HG03354 (cell line): ENCODE measurements around the gene RAB20.

ENCODE experiments used
- ATAC-seq: cut with Tn5 transposase; IDR thresholded peaks from one replicate; pipeline ENCODE4 v1.9.1; 2021; ENCODE audit warnings: mild to moderate bottlenecking; ENCODE audit not compliant: unreplicated experiment, poor library complexity, severe bottlenecking

RAB20 gene

DNA sequence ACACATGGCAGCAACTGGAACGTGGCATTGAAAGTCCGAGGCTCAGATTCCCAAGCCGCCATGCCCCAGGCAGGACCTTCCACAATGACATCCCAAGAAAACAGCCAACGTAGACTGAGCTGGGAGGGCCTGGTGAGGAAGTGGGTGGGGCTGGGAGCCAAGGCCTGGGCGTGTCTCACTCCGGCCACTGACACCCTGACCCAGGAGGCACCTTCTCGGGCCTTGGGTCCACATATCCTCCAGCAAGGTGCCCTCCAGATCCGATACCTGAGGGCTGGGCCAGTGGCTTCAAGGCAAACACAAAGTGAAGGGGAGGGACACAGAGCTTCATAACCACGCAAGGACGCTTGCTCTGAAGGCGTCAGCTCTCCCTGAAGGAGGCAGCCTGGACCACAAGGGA lies 43.0 kb downstream of the RAB20 start:
- ATAC-seq = no peak

DNA sequence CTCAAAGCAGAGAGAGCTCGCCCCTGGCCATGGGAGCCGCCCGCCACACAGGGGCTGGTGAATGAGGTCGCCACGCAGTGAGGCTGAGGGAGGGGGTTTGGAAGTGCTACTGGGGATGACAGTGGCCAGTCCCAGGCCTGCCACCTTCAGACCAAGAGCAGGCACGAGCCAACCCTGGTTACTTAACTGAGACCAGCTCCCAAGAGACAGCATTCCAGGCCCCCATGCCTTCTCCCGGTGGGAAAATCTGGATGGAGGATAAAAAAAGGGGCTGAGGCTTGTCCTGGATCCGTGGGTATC lies 43.3 kb downstream of the RAB20 start:
- no peak for ATAC-seq

DNA sequence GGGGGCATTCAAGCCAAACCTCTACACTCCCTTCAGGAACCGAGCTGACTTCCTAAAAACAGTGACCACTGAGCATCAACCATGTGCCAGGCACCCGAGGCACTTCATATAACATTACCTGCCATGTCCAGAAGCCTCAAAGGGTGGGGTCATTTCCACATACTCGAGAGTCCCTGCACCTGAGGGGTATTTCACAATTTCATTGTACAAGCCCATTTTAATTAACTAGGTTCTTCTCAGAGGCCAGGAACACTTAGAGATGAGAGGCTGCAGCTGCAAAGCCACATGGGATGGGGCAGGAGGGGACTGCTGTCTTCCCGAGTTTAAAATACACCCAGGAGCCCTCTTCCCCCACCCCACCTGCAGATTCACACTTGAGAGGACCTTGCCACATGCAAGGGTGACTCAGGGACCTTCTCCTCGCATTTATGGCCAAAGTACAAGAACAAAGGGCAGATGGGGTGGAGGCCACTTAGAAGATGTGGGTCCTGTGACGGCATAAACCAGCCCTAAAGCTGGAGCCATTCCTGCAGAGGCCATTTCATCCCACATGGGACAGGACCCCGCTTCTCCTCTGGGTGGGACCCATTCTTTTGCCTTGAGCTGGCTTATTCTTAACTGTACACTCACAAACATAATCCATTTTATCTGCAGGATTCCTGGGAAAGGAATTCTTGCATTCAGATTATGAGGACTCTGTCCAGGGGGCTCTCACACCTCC lies 43.9 kb downstream of the RAB20 start:
- ATAC-seq = no peak

DNA sequence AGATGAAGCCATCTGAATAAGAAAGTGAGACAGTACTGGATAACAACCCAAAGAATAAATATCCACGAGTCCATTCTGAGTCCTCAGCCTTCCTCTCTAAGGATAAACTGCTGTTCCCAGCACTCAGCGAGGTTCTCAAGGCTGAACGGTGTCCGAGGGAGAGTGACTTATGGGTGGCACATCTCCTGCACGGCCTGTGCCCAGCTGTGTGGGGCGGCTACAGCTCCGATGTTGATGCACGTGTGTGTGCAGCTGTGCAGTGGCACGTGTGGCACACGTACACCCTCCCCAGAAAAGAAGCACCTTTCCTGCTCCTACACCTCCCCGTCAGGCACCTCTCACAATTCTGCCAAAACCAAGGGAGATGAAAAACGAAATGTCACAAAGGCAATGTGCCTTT lies 45.0 kb downstream of the RAB20 start:
- ATAC-seq = no peak

DNA sequence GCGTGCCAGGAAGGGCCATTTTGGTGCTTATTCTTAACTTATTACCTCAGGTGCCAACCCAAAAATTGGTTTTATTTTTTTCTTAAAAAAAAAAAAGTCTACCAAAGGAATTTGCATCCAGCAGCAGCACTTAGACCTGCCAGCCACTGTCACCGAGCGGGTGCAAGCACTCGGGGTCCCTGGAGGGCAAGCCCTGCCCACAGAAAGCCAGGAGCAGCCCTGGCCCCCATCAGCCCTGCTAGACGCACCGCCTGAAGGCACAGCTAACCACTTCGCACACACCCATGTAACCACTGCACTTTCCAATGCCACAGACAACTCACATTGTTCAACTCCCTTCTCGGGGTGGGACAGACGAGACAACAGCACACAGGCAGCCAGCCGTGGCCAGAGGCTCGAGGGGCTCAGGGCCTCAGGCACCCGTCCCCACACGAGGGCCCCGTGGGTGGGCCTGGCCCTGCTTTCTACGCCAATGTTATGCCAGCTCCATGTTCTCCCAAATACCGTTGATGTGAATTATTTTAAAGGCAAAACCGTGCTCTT lies 49.3 kb downstream of the RAB20 start:
- ATAC-seq = no peak

DNA sequence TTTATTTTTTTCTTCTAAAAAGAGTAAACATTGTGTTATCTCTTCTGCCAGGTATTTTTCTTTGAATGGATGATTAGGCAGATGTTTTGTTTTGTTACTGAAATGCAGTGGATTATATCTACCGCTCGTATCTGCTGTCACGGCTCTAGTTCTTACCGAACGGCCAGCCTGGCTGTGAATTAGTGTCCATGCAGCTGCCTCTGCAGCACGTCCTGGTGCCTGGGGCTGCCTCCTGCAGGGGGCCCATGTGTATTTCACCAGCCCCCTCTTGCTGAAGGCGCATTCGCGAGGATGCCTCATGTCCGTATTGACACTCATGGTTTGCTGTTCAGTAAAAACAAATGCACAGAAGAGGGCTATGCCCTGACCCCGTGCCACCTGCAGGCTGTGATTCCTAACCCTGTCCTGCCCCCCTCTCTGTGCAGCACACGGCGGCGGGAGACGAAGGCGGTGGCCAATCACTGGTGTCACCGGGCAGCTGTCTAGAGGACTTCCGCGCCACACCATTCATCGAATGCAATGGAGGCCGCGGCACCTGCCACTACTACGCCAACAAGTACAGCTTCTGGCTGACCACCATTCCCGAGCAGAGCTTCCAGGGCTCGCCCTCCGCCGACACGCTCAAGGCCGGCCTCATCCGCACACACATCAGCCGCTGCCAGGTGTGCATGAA lies 49.9 kb downstream of the RAB20 start:
- no peak for ATAC-seq

DNA sequence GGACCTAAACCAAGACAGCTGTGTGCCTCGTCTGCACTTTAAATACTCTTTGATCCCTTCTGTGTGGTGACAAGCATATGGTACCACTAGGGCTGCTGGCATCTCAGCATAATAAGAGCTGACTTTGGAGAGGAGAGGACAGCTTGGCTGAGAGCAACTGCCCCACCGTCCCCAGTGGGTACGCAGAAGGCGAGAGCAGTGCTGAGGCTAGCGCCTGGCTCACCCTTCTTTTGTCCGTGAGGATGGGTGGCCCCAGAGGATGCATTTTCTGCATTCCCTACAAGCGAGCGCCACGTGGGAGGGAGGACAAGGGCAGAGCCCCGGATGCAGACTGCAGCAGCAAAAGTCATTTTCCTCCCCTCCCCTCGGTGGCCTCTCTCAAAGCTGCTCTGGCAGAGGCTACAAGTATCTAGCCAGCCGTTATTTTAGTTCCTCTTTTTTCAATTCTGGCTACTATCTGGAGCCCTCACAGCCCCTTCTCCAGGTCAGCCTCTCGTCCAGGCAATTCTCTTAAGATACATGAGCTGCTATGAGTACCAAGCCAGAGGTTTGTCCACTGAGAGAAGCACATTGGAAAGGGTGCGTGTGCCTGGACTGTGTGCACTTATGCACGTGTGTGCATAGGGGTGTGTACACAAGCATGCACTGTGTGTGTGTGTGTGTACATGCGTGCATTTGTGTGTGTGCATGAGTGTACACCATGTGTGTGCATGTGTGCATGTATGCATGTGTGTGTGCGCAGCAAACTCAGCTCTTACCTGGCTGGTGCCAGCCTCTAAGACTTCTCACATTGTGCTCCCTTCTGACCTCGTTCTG lies 51.3 kb downstream of the RAB20 start:
- ATAC-seq = peak; percentile 71

DNA sequence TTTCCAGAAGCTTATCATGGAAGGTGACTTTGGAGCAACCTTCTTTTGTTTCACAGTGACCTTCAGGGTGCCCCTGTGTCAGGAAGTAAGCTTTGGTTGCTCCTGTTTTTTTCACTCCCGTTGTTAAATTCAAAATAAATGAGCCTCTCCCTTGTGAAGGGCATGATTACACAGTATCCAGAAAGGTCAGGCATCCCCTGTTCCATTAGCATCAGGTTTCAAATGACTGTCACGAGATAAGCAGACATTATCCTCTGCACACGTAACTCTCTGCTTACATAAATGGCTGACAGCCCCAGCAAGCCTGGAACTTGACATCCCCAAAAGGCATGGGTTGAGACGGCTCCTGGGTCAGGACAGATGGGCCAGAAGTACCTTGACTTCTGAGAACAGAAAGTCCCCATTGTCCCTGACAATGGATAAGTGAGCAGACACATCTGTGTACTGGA lies 52.0 kb downstream of the RAB20 start:
- ATAC-seq = no peak

DNA sequence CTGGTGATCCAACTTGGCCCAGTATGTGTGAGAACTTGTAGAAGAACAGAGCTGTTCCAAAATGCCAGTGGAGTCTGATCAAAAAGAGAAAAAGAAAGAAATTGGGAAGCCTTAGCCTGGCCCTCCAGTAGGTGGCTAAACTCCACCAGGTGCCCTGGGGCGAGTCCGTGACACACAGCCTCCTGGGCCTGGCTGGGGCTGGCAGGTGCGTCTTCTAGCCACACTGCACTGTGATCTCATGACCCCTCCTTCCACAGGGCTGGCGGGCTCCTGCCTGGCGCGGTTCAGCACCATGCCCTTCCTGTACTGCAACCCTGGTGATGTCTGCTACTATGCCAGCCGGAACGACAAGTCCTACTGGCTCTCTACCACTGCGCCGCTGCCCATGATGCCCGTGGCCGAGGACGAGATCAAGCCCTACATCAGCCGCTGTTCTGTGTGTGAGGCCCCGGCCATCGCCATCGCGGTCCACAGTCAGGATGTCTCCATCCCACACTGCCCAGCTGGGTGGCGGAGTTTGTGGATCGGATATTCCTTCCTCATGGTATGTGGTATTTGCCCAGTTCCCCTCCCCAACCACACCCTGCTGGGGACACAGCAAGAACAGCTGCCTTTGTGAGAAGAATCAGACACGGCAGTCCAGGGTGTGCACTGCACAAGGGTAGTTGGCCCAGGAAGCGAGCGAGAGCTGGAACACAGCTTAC lies 53.7 kb downstream of the RAB20 start:
- no peak for ATAC-seq

DNA sequence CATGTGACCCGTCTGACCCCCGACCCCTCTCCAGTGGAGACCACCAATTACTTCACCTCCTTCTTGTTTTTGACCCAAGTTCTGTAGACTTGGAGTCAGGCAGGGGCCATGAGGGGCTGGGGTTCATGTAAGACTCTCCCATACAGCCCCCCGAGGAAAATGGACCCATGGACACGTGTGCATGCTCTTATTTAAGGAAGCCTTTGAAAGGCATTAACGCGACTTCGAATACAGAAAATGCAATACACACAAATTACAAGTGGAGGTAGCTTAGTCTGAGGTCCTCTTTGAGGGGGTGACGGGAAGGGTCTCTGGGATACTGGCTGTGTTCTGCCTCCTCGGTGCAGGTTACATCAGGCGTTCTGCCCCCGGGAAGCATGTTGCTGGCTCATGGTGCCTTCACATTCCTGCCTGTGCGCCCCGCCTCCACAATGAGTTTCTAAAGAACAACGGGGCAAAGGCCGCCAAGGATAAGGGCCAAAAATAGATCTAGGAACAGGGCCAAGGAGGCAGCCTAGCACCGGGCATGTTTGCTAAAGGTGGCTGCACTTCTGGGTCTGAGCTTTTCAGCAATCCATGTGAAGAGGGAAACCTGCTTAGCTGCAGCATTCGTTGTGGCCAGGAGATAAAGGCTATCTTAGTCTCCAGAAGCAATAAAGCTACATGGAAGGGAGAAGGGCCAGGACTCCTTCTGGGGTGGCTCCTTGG lies 54.5 kb downstream of the RAB20 start:
- no peak for ATAC-seq

DNA sequence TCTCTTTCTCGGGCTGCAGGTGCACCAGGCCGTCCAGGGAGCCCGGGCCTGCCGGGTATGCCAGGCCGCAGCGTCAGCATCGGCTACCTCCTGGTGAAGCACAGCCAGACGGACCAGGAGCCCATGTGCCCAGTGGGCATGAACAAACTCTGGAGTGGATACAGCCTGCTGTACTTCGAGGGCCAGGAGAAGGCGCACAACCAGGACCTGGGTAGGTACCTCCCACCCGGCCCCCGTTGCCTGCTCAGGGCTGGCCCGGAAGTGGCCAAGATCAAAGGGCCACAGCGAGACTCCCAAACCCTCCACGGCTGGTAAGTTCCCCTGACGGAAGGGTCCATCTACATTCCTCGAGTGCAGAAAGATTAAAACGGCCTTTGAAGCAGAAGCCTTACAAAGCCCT lies 55.1 kb downstream of the RAB20 start:
- ATAC-seq = no peak

DNA sequence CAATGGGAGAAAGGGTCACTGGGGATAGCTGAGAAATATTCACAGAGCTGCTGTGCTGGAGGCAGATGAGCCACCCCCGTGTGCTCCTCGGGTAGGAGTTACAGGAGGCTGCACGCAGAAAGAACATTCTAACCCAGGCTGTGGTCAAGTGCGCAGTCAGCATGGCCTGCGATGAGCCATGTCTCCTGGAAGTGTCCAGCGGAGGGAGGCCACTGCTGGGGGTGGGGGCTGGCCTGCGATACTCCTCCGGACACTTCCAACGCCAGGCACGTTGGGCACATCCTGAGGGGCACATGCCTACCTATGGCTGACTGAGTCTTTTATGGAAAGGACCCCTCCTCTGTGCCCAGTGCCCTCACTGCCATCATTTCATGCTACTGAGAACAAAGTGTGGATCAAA lies 55.9 kb downstream of the RAB20 start:
- ATAC-seq = no peak

DNA sequence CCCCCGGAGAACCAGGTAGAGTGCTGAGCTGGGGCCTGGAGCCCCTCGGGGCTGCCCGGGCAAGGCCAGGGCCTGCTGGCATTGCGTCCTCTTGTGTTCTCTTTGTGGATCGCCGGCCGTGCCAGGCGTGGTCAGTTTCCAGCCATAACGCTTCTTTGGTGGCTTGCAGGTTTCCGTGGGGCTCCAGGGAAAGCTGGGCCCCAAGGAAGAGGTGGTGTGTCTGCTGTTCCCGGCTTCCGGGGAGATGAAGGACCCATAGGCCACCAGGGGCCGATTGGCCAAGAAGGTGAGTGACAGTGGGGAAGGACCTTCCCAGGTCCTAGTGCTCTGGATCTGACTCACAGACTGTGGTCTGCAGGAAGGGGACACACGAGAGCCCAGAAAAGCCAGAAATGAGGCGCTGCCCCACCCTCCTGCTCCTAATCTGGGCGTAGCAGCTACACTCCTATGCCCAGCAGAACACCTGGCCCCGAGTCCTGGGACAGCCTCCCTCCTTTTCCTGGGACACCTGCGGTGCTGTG lies 57.5 kb downstream of the RAB20 start:
- no peak for ATAC-seq

DNA sequence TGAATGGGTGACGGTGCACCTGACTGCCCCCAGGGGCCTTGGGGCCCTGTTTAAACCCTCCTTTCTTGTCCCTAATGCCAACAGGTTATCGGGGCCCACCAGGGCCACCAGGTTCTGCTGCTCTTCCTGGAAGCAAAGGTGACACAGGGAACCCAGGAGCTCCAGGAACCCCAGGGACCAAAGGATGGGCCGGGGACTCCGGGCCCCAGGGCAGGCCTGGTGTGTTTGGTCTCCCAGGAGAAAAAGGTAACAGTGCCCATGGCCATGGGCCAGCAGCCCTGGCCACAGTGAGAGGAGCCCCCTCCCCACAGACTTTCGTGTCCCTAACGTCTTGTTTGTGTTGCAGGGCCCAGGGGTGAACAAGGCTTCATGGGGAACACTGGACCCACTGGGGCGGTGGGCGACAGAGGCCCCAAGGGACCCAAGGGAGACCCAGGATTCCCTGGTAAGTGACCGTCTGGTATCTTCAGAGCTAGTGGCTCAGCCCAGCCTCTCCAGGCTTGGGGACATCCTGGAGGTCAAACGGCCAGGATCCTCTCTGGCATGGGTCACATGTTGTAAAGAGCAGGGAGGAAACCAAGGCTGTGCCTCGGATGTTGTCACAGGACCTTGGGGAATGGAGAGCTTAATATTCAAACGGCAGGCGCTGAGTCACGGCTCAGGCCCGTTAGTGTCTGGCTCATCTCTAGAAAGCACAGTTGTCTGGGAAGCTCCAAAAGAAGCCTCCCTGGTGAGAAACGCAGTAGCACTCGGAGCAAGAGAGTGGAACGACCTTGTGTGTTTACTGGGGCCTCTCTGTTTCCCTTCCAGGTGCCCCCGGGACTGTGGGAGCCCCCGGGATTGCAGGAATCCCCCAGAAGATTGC lies 58.3 kb downstream of the RAB20 start:
- ATAC-seq = no peak

DNA sequence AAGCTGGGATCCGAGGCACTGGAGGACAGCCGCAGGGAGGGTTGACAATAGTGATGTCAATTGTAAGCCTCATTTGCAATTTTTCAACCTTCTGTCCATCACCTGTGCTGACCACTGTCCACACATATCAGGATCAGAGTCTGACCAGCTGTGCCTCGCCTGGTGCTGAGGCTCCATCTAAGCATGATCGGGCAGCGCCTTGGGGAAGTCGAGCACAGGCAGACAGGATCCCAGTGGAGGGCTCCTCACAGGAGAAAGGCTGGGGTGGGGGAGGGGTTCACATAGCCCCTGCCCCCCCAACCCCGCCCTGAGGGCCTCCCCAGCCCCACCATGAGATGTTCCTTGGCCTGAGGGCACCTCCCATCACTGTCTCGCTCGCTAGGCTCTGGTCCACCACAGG lies 60.3 kb downstream of the RAB20 start:
- ATAC-seq = no peak

DNA sequence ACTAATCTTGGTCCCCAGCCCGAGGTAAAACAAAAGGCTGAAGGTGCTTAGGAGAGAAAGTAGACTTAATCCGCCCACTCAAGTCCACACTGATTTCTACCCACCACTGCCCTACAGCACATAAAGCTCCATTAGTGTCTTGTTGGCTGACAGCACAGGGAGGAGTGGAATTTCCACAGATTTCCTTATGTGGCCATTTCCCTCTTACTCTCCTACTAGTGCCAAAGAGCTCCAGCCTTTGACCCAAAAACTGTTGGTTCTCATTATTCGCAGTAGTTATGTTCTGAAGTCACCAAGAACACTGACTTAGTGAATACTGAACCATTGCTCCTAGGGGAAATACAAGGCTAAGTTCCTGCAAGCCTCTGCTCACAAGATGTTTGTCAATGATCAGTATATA lies 61.2 kb downstream of the RAB20 start:
- no peak for ATAC-seq

DNA sequence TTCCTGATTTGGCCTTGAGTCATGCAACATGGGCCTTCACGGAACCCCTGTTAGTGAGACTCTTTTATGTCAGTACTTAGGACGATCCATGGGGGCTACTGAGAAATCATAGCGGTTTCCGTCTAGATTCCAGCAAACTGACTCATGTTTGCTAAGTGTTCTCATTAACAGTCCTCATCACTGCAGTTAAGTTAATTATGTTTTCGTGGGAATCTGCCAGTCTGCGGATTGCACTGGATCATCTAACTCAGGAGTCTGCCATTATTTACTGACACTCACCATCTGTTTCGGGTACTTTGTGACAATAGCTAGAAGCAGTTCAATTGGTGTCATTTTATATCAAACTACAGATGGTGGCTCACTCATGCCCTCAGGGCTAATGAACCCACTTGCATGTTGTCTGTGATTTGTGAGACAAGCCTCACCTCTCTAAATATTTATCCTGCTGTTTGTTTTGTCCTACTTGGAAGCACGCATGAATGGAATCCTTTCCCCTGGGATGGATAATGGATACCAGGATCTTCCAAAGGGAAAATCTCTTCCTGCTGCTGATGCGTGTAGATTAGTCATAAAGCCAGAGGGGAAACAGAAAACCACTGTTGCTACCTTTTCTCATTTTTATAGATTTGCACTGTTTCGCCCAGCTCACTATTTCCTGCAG lies 61.8 kb downstream of the RAB20 start:
- no peak for ATAC-seq

DNA sequence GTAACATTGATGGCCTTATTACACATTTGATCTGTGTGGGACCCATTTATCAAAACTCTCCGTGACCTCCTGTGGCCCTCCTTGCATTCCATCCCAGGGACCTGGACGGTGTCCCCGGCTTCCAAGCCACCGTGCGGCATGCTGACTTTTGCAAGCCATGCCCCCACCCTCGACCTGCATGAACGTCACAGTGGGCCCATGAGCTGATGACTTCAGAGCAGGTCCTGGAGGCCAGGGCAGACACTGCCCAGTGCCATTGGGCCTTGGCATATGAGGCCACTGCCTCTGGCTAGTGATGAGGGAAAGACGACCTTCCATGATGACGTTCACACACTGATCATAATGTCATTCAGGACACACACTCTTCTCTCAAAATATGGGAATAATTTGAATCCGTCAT lies 62.8 kb downstream of the RAB20 start:
- ATAC-seq = no peak
